Suppressor macrophage (primary cell): ENCODE results near the gene RNASE2.

ENCODE experiments used
- DNase-seq, 4 experiments: peaks; one replicate each; pipeline ENCODE4 v3.0.0-alpha.2; 2020 to 2022

Gene RNASE2

DNA sequence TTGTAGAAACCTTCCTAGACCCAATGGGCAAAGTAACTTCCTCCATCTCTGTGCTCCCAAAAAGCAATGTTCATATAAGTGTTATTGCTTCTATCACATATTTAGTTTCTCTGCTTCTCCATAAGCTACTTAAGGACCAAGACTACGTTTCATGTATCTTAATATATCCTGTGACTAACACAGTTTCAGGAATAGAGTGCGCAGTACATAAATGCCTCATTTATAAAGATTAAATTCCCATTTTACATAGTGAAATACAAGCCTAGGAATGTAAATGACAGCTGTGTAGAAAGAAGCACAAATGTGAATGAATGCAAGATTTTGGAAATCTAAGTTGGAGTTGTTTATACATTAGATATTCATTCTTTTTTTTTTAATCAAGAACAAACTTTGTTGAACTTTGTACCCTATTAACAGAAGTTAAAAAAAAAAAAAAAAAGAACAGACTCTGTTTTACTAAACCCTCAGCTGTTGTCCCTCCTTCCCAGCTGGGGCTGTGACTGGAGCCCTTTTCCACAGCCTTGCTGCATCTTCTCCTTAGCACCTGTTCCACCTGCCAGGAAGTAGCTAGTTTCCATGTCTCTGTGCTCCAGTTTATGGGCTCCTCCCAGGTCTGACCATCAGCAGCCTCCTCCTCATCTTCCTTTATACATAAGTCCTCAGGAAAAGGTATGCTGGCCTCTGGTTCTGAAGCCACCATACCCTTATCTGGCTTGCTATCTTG is 27.5 kb downstream of the RNASE2 start:
- no peak for DNase-seq

DNA sequence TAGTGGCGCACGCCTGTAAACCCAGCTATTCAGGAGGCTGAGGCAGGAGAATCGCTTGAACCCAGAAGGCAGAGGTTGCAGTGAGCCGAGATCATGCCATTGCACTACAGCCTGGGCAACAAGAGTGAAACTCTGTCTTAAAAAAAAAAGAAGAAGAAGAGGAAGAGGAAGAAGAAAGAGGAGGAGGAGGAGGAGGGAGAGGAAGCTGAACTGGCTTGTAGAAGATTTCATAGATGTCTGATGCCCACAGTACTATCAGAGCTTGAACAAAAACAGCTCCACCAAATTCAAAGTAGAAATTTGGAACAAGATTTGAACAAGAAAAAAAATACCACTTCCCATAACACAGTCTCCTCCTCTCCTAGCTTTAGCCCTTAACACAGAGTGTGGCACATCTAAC is 30.4 kb downstream of the RNASE2 start:
- DNase-seq, result peak in 3 of 4 experiments; percentile 45 to 61 (median 47)

GRCh38 chr14:20986811-20987210 is 31.5 kb downstream of the RNASE2 start:
- peak; percentile 70 to 89 (median 78) for DNase-seq

DNA sequence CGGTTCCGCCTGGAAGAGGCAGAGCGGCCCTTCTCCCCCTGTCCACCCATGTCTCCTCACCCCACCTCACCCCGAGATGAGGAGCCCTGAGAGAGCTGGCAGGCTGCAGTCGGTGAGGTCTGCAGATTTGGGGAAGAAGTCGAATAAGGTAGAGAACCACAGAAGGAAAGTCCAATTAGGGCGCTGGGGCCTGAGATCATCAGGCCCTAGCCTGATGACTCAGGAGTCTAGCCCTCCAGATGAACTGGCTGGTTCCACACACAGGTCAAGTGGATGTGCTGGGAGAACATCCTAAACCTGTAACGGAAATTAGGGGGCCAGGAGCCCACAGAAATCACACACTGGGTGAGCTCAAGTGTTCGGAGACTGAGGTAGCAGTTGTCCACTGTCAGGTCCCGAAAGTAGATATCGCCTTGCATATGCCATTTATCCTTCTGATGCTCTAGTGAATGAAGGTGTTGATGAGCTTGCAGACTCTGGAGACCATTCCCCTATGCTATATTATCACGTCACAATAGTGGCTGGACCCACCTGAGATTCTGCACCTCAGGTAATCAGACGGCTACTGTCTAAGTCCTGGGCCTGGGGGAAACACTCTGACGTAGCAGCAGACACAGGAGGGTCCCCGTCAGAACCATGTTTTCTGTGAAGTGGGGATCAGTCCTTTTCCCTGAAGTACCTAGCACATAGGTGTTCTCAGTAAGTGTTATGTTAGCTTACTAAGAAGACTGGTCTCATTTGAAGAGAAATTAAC is 33.6 kb downstream of the RNASE2 start:
- peak; percentile 39 to 76 (median 60) for DNase-seq

DNA sequence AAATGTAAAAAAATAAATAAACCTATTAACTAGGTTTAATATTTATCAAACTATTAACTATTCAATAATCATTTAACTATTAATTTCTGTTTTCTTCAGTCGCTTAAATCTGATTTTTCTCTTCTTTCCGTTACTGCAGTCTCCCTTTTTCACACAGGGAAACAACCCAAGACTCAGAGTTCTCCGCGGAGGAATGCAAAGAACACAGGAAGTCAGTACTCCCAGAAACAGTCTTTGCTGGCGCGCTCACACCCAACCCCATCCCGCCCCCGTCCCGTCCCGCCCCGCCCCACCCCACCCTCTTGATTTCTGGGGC is 34.1 kb downstream of the RNASE2 start:
- no peak for DNase-seq

- DNase-seq, result peak; percentile 92 to 98 (median 96)
Measured at GRCh38 chr14:20989787-20990600, 34.7 kb downstream of the RNASE2 start, which contains the start of gene METTL17. Gene METTL17 (plus strand): TSS chr14:20989980. CDS start chr14:20990003, 23 bp downstream.

- no peak for DNase-seq
Measured at GRCh38 chr14:20996521-20996920, 41.2 kb downstream of the RNASE2 start.

- no peak for DNase-seq
Measured at GRCh38 chr14:20997115-20997514, 41.8 kb downstream of the RNASE2 start.

GRCh38 chr14:20997564-20997963 is 42.3 kb downstream of the RNASE2 start:
- DNase-seq, result no peak

- no peak for DNase-seq
Measured at GRCh38 chr14:20998139-20998538, 42.9 kb downstream of the RNASE2 start.

DNA sequence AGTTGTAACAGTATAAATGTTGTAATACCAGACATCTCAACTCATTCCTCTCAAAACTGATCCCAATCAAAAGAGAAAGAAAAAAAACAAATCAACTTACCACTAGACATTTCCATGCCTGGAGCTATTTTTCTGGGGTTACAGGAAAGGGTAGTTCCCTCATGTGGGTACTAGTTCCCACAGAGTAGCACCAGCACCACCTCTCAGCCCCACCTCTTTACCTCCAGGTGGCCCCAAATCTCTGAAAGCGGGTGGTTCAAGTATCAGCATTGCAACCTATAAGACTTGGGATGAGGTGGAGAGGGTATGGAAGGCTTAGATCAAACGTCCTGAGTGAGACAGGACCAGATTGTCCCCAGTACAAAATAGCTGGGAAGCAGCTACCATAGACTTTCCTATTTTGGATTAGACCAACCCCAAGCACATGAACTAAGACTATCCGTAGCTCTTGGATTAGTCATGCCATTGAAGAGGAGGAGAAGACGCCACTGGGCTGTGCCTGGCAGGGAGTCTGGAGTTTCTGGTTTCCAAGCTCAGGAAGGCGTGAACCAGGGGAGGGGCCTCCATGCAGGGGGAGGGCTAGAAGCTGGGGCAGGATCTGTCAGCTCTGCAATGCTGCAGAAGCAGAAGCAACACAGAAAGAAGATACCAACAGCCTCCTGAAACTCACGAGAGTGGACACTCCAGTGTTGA is 43.5 kb downstream of the RNASE2 start, which contains the start of gene SLC39A2:
Gene SLC39A2 (plus strand): TSS at position 620 of the 693 bp plus-strand sequence. CDS start 154 bp downstream, outside the sequence.
- peak in 2 of 4 experiments; percentile 42 to 58 for DNase-seq

- DNase-seq, result peak in 1 of 4 experiments; percentile 18
Measured at GRCh38 chr14:20999591-20999990, 44.3 kb downstream of the RNASE2 start.

- no peak for DNase-seq
Measured at GRCh38 chr14:21001218-21001617, 45.9 kb downstream of the RNASE2 start.

GRCh38 chr14:21003788-21004346 is 48.6 kb downstream of the RNASE2 start:
- DNase-seq, result no peak
